ENCODE data around the gene CNOT2.
A peak's percentile ranks its signal among the peaks of the same experiment; 100 is the strongest.
"Not testable (repeated sequence)": the region's sequence is repeated elsewhere in the genome, so short reads cannot be mapped to it uniquely, and the experiment has no call there.

CNOT2 gene

GRCh38 chr12:70366581-70367257 lies 123.5 kb downstream of the CNOT2 start:
- no peak for FAIRE-seq

GRCh38 chr12:70367258-70368141 lies 124.3 kb downstream of the CNOT2 start:
- no peak for FAIRE-seq

GRCh38 chr12:70372881-70373280 lies 129.6 kb downstream of the CNOT2 start:
- no peak for FAIRE-seq

GRCh38 chr12:70379846-70380245 lies 136.6 kb downstream of the CNOT2 start:
- FAIRE-seq, result no peak

GRCh38 chr12:70383484-70383883 lies 140.3 kb downstream of the CNOT2 start:
- no peak for FAIRE-seq

- FAIRE-seq, result no peak
Measured at GRCh38 chr12:70383886-70384285, 140.7 kb downstream of the CNOT2 start.

GRCh38 chr12:70386771-70387170 lies 143.5 kb downstream of the CNOT2 start:
- peak; percentile 97 for FAIRE-seq

GRCh38 chr12:70389678-70390077 lies 146.4 kb downstream of the CNOT2 start:
- FAIRE-seq, result no peak

GRCh38 chr12:70392631-70393030 lies 149.4 kb downstream of the CNOT2 start:
- not testable (repeated sequence) for FAIRE-seq

GRCh38 chr12:70393787-70394499 lies 150.7 kb downstream of the CNOT2 start:
- no peak for FAIRE-seq

- FAIRE-seq, result no peak
Measured at GRCh38 chr12:70398002-70398401, 154.8 kb downstream of the CNOT2 start.

GRCh38 chr12:70398862-70399261 lies 155.6 kb downstream of the CNOT2 start:
- no peak for FAIRE-seq

GRCh38 chr12:70399311-70399710 lies 156.1 kb downstream of the CNOT2 start:
- no peak for FAIRE-seq

- no peak for FAIRE-seq
Measured at GRCh38 chr12:70400124-70400523, 156.9 kb downstream of the CNOT2 start.

- no peak for FAIRE-seq
Measured at GRCh38 chr12:70402597-70402996, 159.4 kb downstream of the CNOT2 start.

GRCh38 chr12:70403826-70404225 lies 160.6 kb downstream of the CNOT2 start:
- FAIRE-seq, result no peak
